HepG2 (cell line): ENCODE data around the gene GTF2F2. TPM values are rescaled to one million over a fixed set of nuclear protein-coding genes. Genes with fewer than 3 reads are reported as not detected.

ENCODE experiments used
- ATAC-seq: fragments of 200-7000 bp; cut with Tn5 transposase; 3 replicates; pipeline ENCODE4 v1.9.1; 2020; ENCODE audit warnings: mild to moderate bottlenecking, moderate library complexity
- BruUV-seq: library from RNA; stranded (reverse); fragments of 400-500 nt; replicated peaks from 2 replicates; lab custom pipeline; 2021; lab: Mats Ljungman, UMichigan
- CTCF ChIA-PET: fragments of 300-600 bp; formaldehyde crosslinking; extraction: SDS; loops from one replicate; lab custom pipeline; 2021; ENCODE audit warnings: low total read pairs, inconsistent platforms, low intra/inter-chr PET ratio; lab: Yijun Ruan, JAX
- POLR2A ChIA-PET: fragments of 350-600 bp; sonication (Branson Sonifier 250); formaldehyde crosslinking; loops from one replicate; lab custom pipeline; 2020; ENCODE audit warnings: antibody characterized with exemption, inconsistent platforms; lab: Yijun Ruan, JAX
- DNase-seq: peaks from one replicate; pipeline ENCODE4 v3.0.0-alpha.2; 2015; ENCODE audit warnings: low spot score
- FAIRE-seq: peaks from 3 replicates; lab custom pipeline; 2011; peaks lifted over from hg19 to GRCh38; lab: Jason Lieb, UNC
- H2AFZ ChIP-seq: one replicate; pipeline ENCODE4 v1.6.1; 2011; ENCODE audit warnings: low read length, inconsistent platforms
- H3K27ac ChIP-seq: fragments of 300-600 bp; 3 replicates; pipeline ENCODE4 v1.8.0; 2011; ENCODE audit warnings: mixed run types, mild to moderate bottlenecking, mixed read lengths, low read length, inconsistent platforms; ENCODE audit not compliant: insufficient read depth; ENCODE audit errors: extremely low read length
- H3K27me3 ChIP-seq, 2 experiments: fragments of 200-600 bp in 1 of 2; 2 replicates in 1 of 2; 3 replicates in 1 of 2; pipeline versions ENCODE4 v1.6.0 to v1.8.0; 2011; ENCODE audit warnings: low read length in 2 of 2, mild to moderate bottlenecking in 2 of 2, moderate library complexity in 2 of 2, inconsistent platforms in 1 of 2; ENCODE audit not compliant: insufficient read depth in 2 of 2, control insufficient read depth in 1 of 2
- H3K36me3 ChIP-seq, 2 experiments: fragments of 200-600 bp in 1 of 2; replicated peaks in 1 of 2; 2 replicates in 1 of 2; 3 replicates in 1 of 2; pipeline versions ENCODE4 v1.5.1 to v1.8.0; 2011; ENCODE audit warnings: low read length in 2 of 2, inconsistent platforms in 1 of 2; ENCODE audit not compliant: insufficient read depth in 2 of 2, control insufficient read depth in 1 of 2
- H3K4me1 ChIP-seq: 2 replicates; pipeline ENCODE4 v1.5.1; 2012; ENCODE audit warnings: low read length, inconsistent platforms; ENCODE audit not compliant: insufficient read depth
- H3K4me2 ChIP-seq: 2 replicates; pipeline ENCODE4 v1.6.0; 2011; ENCODE audit warnings: low read depth, low read length, inconsistent platforms
- H3K4me3 ChIP-seq, 3 experiments: fragments of 200-600 bp in 1 of 3; sonication (generic), shearing (Covaris generic) in 1 of 3; replicated peaks in 1 of 3; 2 replicates each; pipeline ENCODE4 v1.5.1; 2011 to 2016; ENCODE audit warnings: low read length in 3 of 3, inconsistent platforms in 2 of 3, low read depth in 2 of 3, mild to moderate bottlenecking in 2 of 3, control low read depth in 1 of 3, mixed read lengths in 1 of 3; ENCODE audit not compliant: insufficient read depth in 1 of 3
- H3K79me2 ChIP-seq: one replicate; pipeline ENCODE4 v1.6.1; 2011; ENCODE audit warnings: low read length, inconsistent platforms; ENCODE audit not compliant: insufficient read depth
- H3K9ac ChIP-seq: 2 replicates; pipeline ENCODE4 v1.6.0; 2011; ENCODE audit warnings: mild to moderate bottlenecking, low read depth, low read length, inconsistent platforms; ENCODE audit not compliant: insufficient read depth
- H3K9me3 ChIP-seq: 2 replicates; pipeline ENCODE4 v1.5.1; 2012; ENCODE audit warnings: mild to moderate bottlenecking, low read length
- H4K20me1 ChIP-seq: 2 replicates; pipeline ENCODE4 v1.6.0; 2011; ENCODE audit warnings: inconsistent platforms, mild to moderate bottlenecking, low read length, moderate library complexity; ENCODE audit not compliant: insufficient read depth
- MTF2 ChIP-seq: sonication (generic); formaldehyde crosslinking; IDR thresholded peaks from 2 replicates; pipeline ENCODE4 v1.5.0; 2020; ENCODE audit warnings: missing genetic modification reagents, borderline replicate concordance
- PPARG ChIP-seq: conservative IDR thresholded peaks from 2 replicates; pipeline ENCODE4 v1.6.1; 2016; ENCODE audit warnings: missing biosample characterization, missing genetic modification reagents
- SALL1 ChIP-seq: sonication (generic); formaldehyde crosslinking; IDR thresholded peaks from 2 replicates; pipeline ENCODE4 v1.8.0; 2022; ENCODE audit warnings: mild to moderate bottlenecking, missing genetic modification reagents
- SOX13 ChIP-seq, 3 experiments: fragments of 450-650 bp in 1 of 3; sonication (generic) in 1 of 3; formaldehyde crosslinking in 1 of 3; IDR thresholded peaks in 2 of 3; conservative IDR thresholded peaks in 1 of 3; 2 replicates each; pipeline versions ENCODE4 v1.5.0 to v1.6.1; 2016 to 2020; ENCODE audit warnings: antibody characterized with exemption in 1 of 3, mild to moderate bottlenecking in 1 of 3, missing compliant biosample characterization in 1 of 3, missing genetic modification reagents in 1 of 3, moderate library complexity in 1 of 3
- ZKSCAN5 ChIP-seq: sonication (generic); formaldehyde crosslinking; IDR thresholded peaks from 2 replicates; pipeline ENCODE4 v1.5.1; 2020; ENCODE audit warnings: mild to moderate bottlenecking, missing genetic modification reagents
- ZMYM4 ChIP-seq: sonication (generic); formaldehyde crosslinking; IDR thresholded peaks from 2 replicates; pipeline ENCODE4 v1.8.1; 2023; ENCODE audit warnings: mild to moderate bottlenecking, missing genetic modification reagents
- ZNF225 ChIP-seq: sonication (generic); formaldehyde crosslinking; IDR thresholded peaks from 2 replicates; pipeline ENCODE4 v1.4.0; 2020; ENCODE audit warnings: mild to moderate bottlenecking, missing genetic modification reagents
- ZNF329 ChIP-seq: sonication (generic); formaldehyde crosslinking; IDR thresholded peaks from 2 replicates; pipeline ENCODE4 v1.9.0; 2021; ENCODE audit warnings: low read depth, mild to moderate bottlenecking, missing genetic modification reagents
- WGBS: methylation state at CpG from one replicate; pipeline ENCODE4 v1.1.6; 2017; ENCODE audit warnings: low lambda C conversion rate; 5-methylcytosine and 5-hydroxymethylcytosine counted together
- in situ Hi-C: cut with HindIII; loops from 2 replicates; pipeline ENCODE4 v1.10.0; 2017; ENCODE audit warnings: low pct_unique_long_range_greater_than_20kb; ENCODE audit not compliant: extremely low pct_ligation_motif_present
- intact Hi-C: fragments of 100-400 bp; cut with micrococcal nuclease; formaldehyde crosslinking; loops from one replicate; pipeline ENCODE4 v1.10.0; 2022; ENCODE audit not compliant: unreplicated experiment
- polyA plus RNA-seq, 8 experiments: library from polyadenylated mRNA; depleted of rRNA in 3 of 8; stranded (reverse) in 7 of 8; unstranded in 1 of 8; fragments of >200 nt; fragmentation: Illumina TruSeq in 4 of 8; extraction: Trizol in 4 of 8; gene quantifications; 2 replicates each; pipeline versions ENCODE4 v1.2.1 to v1.2.3, GENCODE V29; 2011 to 2016; ENCODE audit warnings: low read depth in 4 of 8, missing spikeins in 1 of 8, mixed read lengths in 1 of 8; ENCODE audit not compliant: insufficient read depth in 1 of 8
- total RNA-seq, 5 experiments: library from RNA; depleted of rRNA; stranded (reverse); fragments of >200 nt; fragmentation: Illumina TruSeq; extraction: Trizol; gene quantifications; 2 replicates each; pipeline ENCODE4 v1.2.3, GENCODE V29; 2016; ENCODE audit warnings: low read depth in 1 of 5
- TF ChIP-seq, protein P1 (sequence below): sonication (generic); formaldehyde crosslinking; IDR thresholded peaks from 2 replicates; pipeline ENCODE4 v1.4.0; 2020; ENCODE audit warnings: missing genetic modification reagents, borderline replicate concordance

The GTF2F2 gene
- total and polyA plus RNA-seq, 2 of the 13 experiments (the other 11 are each of a cell fraction or from before 2014, with no cell fraction given): 10.6 to 32.8 TPM

- Histone ChIP-seq H3K36me3 (0 out of 5 replicates have a peak, but pooled peaks cover 0 to 6% of the 10 kb centered on the region in 2 experiments), H3K4me3 (no peak overlapping the region), H4K20me1 (no peaks in the 10 kb centered on the region), H3K4me2 (no peak overlapping the region), H3K27ac (peak overlapping the region; percentile 38), H2AFZ (no peak overlapping the region), H3K27me3 (no peaks in the 10 kb centered on the region; a peak in 1 of 5 replicates), H3K79me2 (no peaks in the 10 kb centered on the region), H3K9ac (no peak overlapping the region), H3K4me1 (peaks cover 44% of the 10 kb centered on the region), H3K9me3 (no peaks in the 10 kb centered on the region)
- no peak for FAIRE-seq
- ATAC-seq: no peak
- ChIA-PET POLR2A (no interaction called here), CTCF (no interaction called here)
- no peak for TF ChIP-seq SALL1 (CRISPR knock-in tag)
- no peak for TF ChIP-seq ZMYM4 (CRISPR knock-in tag)
- TF ChIP-seq ZNF329 (CRISPR knock-in tag): no peak
- no peak for TF ChIP-seq MTF2 (CRISPR knock-in tag)
- no peak for TF ChIP-seq ZKSCAN5 (CRISPR knock-in tag)
- DNase-seq: no peak
- no TSS peak for BruUV-seq
- in situ Hi-C loops: no loop called here
- intact Hi-C loops: no loop called here
- WGBS: 97% methylated on average over 2 of the region's 2 CpGs
Measured at GRCh38 chr13:45254396-45254795, 134.1 kb downstream of the GTF2F2 start.

- H4K20me1 ChIP-seq: no peaks in the 10 kb centered on the region
- WGBS: 42% methylated on average over 1 of the region's 1 CpG
- no TSS peak for BruUV-seq
- no peak overlapping the region; the same call in 1 of the 2 replicates for H3K9ac ChIP-seq
- no peaks in the 10 kb centered on the region for H3K9me3 ChIP-seq
- H3K27me3 ChIP-seq: no peaks in the 10 kb centered on the region
- DNase-seq (peak; percentile 52), ATAC-seq (peak; percentile 71), FAIRE-seq (no peak)
- POLR2A ChIA-PET: no interaction called here
- peaks cover 44% of the 10 kb centered on the region for H3K4me1 ChIP-seq
- H3K79me2 ChIP-seq: no peaks in the 10 kb centered on the region
- 0 out of 5 replicates have a peak, but pooled peaks cover 0 to 6% of the 10 kb centered on the region in 2 experiments for H3K36me3 ChIP-seq
- CTCF ChIA-PET: no interaction called here
- H3K27ac ChIP-seq: peak overlapping the region; percentile 43
- intact Hi-C loops (no loop called here), in situ Hi-C loops (no loop called here)
- peak overlapping the region; percentile 19; the same call in 1 of the 2 replicates for H3K4me2 ChIP-seq
- no peak overlapping the region for H3K4me3 ChIP-seq
- H2AFZ ChIP-seq: no peak overlapping the region
- peak; percentile 67; the same call in 1 of the 2 replicates for TF ChIP-seq PPARG (CRISPR knock-in tag)
- TF ChIP-seq, protein P1, sequence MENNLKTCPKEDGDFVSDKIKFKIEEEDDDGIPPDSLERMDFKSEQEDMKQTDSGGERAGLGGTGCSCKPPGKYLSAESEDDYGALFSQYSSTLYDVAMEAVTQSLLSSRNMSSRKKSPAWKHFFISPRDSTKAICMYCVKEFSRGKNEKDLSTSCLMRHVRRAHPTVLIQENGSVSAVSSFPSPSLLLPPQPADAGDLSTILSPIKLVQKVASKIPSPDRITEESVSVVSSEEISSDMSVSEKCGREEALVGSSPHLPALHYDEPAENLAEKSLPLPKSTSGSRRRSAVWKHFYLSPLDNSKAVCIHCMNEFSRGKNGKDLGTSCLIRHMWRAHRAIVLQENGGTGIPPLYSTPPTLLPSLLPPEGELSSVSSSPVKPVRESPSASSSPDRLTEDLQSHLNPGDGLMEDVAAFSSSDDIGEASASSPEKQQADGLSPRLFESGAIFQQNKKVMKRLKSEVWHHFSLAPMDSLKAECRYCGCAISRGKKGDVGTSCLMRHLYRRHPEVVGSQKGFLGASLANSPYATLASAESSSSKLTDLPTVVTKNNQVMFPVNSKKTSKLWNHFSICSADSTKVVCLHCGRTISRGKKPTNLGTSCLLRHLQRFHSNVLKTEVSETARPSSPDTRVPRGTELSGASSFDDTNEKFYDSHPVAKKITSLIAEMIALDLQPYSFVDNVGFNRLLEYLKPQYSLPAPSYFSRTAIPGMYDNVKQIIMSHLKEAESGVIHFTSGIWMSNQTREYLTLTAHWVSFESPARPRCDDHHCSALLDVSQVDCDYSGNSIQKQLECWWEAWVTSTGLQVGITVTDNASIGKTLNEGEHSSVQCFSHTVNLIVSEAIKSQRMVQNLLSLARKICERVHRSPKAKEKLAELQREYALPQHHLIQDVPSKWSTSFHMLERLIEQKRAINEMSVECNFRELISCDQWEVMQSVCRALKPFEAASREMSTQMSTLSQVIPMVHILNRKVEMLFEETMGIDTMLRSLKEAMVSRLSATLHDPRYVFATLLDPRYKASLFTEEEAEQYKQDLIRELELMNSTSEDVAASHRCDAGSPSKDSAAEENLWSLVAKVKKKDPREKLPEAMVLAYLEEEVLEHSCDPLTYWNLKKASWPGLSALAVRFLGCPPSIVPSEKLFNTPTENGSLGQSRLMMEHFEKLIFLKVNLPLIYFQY (CRISPR knock-in tag): no peak
- TF ChIP-seq SOX13 (IDR thresholded peaks at IDR 0.05): no peak
- TF ChIP-seq SOX13 (CRISPR knock-in tag; conservative IDR thresholded peaks at IDR 0.05 in 1 of 2, IDR thresholded peaks at IDR 0.05 in 1 of 2): peak in 1 of 2 experiments; percentile 96; a peak in 2 of 4 replicates
- TF ChIP-seq ZNF225 (CRISPR knock-in tag): no peak
Measured at GRCh38 chr13:45255247-45255987, 135.1 kb downstream of the GTF2F2 start.
